Ecto neural progenitor cell (in vitro differentiated cells): Measurements from ENCODE around the gene MRC2.
"Not testable (repeated sequence)": the region's sequence is repeated elsewhere in the genome, so short reads cannot be mapped to it uniquely, and the experiment has no call there.

Experiments
- DNase-seq: peaks from one replicate; pipeline ENCODE4 v3.0.0-alpha.2; 2018; ENCODE audit warnings: low spot score

MRC2 gene

GRCh38 chr17:62681061-62681938, 53.8 kb downstream of the MRC2 start:
- no peak for DNase-seq

DNA sequence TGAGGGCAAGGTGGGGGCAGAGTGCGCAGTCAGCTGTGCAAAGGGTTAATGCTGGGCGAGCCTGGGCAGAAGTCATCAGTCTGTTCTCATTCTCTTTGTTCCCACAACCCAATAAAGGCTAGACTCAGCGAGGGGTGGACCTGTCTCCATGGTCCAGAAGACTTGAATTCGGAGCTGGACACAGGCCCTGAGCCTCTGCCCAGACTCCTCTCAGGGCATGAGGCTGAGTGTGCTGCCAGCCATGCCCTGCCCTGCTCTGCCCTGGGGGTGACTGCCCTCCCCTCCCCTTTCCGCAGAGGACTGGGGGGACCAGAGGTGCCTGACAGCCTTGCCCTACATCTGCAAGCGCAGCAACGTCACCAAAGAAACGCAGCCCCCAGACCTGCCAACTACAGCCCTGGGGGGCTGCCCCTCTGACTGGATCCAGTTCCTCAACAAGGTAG, 54.5 kb downstream of the MRC2 start:
- DNase-seq: no peak

- DNase-seq: no peak
Observed at GRCh38 chr17:62684179-62684578, 56.7 kb downstream of the MRC2 start.

- DNase-seq: no peak
Observed at GRCh38 chr17:62687997-62688396, 60.5 kb downstream of the MRC2 start.

GRCh38 chr17:62688398-62689160, 61.1 kb downstream of the MRC2 start:
- DNase-seq: no peak

GRCh38 chr17:62689441-62690167, 62.1 kb downstream of the MRC2 start:
- no peak for DNase-seq

DNA sequence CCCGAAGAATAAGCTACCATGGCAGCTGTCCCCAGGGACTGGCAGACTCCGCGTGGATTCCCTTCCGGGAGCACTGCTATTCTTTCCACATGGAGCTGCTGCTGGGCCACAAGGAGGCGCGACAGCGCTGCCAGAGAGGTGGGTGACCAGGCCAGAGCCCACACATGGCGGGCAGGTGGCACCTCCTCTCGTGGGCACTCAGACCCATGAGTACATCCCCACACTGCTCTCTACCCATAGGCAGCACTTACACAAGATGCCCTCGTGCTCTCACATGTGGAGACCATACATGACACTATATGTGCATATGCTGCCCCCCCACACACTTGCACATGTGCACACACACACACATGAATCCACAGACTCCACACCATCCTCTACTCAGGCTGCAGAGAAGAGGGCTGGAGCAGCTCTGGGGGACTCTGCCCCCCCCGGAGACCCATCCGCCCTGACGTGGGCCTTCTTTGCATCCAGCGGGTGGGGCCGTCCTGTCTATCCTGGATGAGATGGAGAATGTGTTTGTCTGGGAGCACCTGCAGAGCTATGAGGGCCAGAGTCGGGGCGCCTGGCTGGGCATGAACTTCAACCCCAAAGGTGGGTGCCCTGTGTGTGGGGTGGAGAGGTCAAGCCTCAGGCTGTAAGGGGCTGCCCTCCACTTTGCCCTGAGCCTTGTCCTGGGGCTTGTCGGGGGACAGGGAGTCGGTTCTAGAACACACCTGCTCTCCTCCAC, 62.9 kb downstream of the MRC2 start:
- no peak for DNase-seq

DNA sequence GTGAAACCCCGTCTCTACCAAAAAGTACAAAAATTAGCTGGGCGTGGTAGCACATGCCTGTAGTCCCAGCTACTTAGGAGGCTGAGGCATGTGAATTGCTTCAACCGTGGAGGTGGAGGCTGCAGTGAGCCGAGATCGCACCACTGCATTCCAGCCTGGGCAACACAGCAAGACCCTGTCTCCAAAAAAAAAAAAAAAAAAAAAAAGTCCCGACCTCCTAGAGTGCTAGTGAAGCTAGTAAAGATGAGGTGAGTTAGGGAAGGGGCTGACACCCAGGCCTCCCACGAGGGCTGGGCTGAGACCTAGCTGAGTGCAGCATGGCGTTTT, 64.1 kb downstream of the MRC2 start:
- DNase-seq: not testable (repeated sequence)

GRCh38 chr17:62692159-62692651, 64.7 kb downstream of the MRC2 start:
- DNase-seq: no peak

GRCh38 chr17:62692721-62693431, 65.4 kb downstream of the MRC2 start:
- DNase-seq: peak; percentile 74

DNA sequence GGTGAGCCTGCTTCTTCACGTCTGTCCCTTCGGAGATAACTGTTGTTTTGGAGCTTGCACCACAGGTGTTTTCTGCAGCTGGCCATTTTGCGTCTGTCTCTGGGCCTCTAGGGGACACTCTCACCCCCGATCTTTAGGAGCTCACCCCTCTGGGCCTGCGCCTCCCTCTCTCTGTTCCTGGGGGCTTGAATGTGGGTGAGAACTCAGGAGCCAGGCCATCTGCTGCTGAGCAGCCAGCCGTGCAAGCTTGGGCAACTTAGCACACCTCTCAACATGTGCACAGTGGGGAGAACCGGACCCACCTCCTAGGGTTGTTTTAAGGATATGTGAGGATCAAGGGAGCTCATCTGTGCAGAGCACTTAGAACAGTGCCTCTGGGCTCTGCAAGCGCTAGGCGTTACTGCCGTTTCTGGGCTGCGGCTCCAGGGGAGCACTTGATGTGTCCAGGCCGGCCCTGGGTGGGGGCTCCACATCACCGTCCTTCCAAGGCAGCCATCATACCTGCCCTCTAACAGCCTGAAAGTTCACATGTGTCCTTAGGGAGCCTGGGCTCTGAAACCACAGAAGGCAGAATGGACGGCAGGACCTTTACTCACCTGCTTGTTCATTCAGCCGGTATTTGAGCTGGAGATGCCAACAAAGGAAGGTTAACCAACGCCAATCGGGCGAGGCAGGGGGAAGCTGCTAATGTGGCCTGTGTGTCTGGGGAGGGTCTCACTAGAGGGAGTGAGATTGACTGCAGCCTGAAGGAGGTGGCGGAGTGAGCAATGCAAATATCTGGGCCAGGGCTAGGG, 66.3 kb downstream of the MRC2 start:
- no peak for DNase-seq

DNA sequence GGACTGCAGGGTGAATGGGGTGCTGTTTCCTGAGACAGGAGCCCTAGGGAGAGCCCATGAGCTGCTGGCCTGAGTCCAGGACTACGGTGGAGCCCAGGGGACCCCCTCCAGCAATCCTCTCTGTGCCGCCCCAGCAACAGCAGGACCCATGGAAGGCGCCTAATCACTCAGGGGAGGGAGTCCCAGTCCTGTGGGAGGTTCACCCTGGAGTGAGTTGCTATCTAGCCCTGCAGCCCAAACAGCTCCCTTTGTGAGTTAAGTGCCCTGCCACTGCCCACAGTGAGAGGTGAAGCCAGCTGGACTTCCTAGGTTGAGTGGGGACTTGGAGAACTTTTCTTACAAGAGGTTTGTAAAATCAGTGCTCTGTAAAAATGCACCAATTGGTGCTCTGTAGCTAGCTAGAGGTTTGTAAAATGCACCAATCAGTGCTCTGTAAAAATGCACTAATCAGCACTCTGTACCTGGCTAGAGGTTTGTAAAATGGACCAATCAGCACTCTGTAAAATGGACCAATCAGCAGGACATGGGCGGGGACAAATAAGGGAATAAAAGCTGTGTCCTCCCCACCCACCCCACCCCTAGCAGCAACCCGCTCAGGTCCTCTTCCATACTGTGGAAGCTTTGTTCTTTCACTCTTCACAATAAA, 67.7 kb downstream of the MRC2 start:
- not testable (repeated sequence) for DNase-seq

- DNase-seq: no peak
Observed at GRCh38 chr17:62696256-62696655, 68.8 kb downstream of the MRC2 start.

DNA sequence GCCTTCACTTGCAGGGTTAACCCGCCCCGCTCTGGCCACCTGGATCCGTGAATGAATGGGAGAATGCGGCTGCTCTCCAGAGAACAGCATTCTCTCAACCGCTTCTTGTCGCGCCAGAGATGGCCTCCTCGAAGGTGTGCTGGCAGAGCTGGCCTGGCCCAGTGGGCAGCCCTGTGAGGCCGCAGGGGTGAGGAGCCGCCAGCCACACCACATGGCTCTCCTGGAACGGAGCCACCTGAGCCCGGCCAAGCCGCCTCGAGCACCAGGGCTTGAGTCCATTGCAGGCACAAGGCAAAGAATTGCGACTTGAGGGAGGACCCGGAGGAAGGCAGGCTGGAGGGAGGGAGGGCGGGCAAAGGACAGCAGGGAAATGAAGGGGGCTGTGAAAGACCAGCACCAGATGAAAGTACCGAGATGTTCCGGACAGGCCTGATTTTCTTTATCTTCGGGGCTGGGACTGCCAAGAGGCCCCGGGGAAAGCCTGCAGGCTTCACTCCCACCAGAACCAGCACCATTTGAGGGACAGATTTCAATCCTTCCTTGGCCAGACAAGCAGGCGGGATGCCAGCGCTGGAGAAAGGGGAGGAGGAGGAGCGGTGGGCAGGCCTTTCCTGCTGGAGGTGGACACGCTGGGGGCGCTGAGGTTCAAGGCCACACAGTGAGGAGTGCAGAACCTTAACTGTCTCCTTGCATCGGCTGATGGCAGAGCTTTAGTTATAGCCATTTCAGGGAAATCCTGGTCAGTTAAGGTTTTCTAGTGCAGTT, 69.4 kb downstream of the MRC2 start:
- no peak for DNase-seq

- DNase-seq: not testable (repeated sequence)
Observed at GRCh38 chr17:62698459-62698858, 71.0 kb downstream of the MRC2 start.

- DNase-seq: no peak
Observed at GRCh38 chr17:62700964-62701705, 73.7 kb downstream of the MRC2 start.

GRCh38 chr17:62701706-62702085, 74.2 kb downstream of the MRC2 start:
- DNase-seq: no peak

- no peak for DNase-seq
Observed at GRCh38 chr17:62702746-62703260, 75.3 kb downstream of the MRC2 start.
